Right lobe of liver (tissue), 4 donors: ENCODE results near the gene RELA.

ENCODE experiments used
- POLR2A ChIP-seq: fragments of 450-650 bp; IDR thresholded peaks from one replicate; pipeline ENCODE4 v1.6.1; 2017; ENCODE audit warnings: antibody characterized with exemption, mild to moderate bottlenecking
- TF ChIP-seq, protein P1 (sequence below), 4 donors: fragments of 200-600 bp in 3 of 4; fragments of 450-650 bp in 1 of 4; IDR thresholded peaks; one replicate each; pipeline versions ENCODE4 v1.5.1 to v1.8.0; 2016 to 2022; ENCODE audit warnings: antibody characterized with exemption in 4 of 4, mild to moderate bottlenecking in 2 of 4
- donor health status: DM: no; HTN: no; CAD: no.
- donor health status: DM: no; HTN: no; CAD: no.
- donor health status: DM: no; HTN: yes; CAD: no.

DNA sequence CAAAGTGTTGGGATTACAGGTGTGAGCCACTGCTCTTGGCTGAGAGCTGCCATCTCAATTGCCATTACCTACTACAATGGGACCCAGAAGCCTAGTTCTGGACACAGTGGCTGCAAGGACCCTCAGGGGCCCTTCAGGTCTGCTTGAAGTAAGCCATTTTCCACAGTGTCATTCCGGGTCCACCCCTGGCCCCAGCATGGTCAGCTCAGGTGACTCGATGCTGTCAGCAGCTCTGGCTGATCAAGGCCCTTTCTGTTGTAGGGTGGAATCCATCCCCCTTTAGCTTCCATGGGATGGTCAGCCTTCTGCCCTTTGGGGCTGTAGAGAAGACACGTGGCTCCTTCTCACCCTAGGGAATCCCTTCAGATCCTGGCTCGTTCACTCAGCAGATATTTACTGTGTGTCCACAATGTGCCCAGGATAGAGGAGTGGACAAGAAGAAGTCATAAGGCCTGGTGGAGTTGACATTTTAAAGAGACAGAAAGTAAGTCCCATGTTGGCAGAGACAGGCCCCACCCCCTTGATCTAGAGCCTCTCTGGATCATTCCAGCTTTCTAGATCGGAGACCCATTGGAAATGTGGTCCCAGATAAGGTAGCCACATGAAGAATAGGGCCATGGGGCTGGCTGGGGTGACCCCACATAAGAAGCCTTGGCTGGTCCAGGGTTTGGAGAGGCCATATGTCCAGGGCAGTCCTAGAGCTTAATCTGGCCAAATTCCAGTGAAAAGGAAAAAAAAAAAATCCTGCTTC lies 34.3 kb upstream of the RELA start:
- TF ChIP-seq, protein P1, sequence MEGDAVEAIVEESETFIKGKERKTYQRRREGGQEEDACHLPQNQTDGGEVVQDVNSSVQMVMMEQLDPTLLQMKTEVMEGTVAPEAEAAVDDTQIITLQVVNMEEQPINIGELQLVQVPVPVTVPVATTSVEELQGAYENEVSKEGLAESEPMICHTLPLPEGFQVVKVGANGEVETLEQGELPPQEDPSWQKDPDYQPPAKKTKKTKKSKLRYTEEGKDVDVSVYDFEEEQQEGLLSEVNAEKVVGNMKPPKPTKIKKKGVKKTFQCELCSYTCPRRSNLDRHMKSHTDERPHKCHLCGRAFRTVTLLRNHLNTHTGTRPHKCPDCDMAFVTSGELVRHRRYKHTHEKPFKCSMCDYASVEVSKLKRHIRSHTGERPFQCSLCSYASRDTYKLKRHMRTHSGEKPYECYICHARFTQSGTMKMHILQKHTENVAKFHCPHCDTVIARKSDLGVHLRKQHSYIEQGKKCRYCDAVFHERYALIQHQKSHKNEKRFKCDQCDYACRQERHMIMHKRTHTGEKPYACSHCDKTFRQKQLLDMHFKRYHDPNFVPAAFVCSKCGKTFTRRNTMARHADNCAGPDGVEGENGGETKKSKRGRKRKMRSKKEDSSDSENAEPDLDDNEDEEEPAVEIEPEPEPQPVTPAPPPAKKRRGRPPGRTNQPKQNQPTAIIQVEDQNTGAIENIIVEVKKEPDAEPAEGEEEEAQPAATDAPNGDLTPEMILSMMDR (IDR thresholded peaks at IDR 0.05): no peak
- no peak for TF ChIP-seq POLR2A
